ENCODE measurements around the gene BMP7. TPM values are rescaled to one million over a fixed set of nuclear protein-coding genes. Genes with fewer than 3 reads are reported as not detected.

The BMP7 gene
- total RNA-seq, 1 donor from 2014 or later = 0.21 TPM

- H3K27ac Mint-ChIP-seq = no peak overlapping the region
- H3K36me3 Mint-ChIP-seq (ENCODE audit: low read depth) = no peaks in the 10 kb centered on the region
- H3K4me1 Mint-ChIP-seq (ENCODE audit: low read depth) = no peaks in the 10 kb centered on the region
- H3K9me3 Mint-ChIP-seq = peaks cover 8% of the 10 kb centered on the region
- H3K4me3 Mint-ChIP-seq = no peak overlapping the region
- intact Hi-C loops (cut with micrococcal nuclease) = no loop called here
- H3K27me3 Mint-ChIP-seq (ENCODE audit: insufficient read depth) = peaks cover 4% of the 10 kb centered on the region
- no peak for DNase-seq (ENCODE audit: low spot score)
Measured at GRCh38 chr20:57150559-57150958, 115.9 kb downstream of the BMP7 start.

GRCh38 chr20:57148263-57148662 lies 118.2 kb downstream of the BMP7 start:
- Mint-ChIP-seq H3K4me1 (ENCODE audit: low read depth) (no peaks in the 10 kb centered on the region), H3K9me3 (peaks cover 8% of the 10 kb centered on the region), H3K27me3 (ENCODE audit: insufficient read depth) (peaks cover 4% of the 10 kb centered on the region), H3K4me3 (no peak overlapping the region), H3K36me3 (ENCODE audit: low read depth) (no peaks in the 10 kb centered on the region), H3K27ac (no peak overlapping the region)
- intact Hi-C loops (cut with micrococcal nuclease) = no loop called here
- DNase-seq (ENCODE audit: low spot score) = no peak

DNA sequence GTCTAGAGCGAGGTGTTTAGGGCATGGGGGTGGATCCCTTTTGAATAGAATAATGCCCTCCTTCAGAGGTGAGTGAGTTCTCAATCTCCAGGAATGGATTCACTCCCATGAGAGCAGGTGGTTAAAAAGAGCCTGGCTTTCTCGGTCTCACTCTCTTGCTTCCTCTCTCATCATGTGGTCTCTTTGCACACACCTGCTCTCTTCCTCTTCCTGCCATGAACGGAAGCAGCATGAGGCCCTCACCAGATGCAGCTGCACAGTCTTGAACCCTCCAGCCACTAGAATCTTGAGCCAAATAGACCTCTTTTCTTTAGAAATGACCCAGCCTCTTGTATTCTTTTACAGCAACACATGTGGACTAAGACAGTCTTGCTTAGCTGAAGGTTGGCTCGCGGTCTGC lies 119.3 kb downstream of the BMP7 start:
- intact Hi-C loops (cut with micrococcal nuclease) = no loop called here
- peaks cover 4% of the 10 kb centered on the region for H3K27me3 Mint-ChIP-seq (ENCODE audit: insufficient read depth)
- H3K4me3 Mint-ChIP-seq = no peak overlapping the region
- no peaks in the 10 kb centered on the region for H3K4me1 Mint-ChIP-seq (ENCODE audit: low read depth)
- DNase-seq (ENCODE audit: low spot score) = no peak
- H3K9me3 Mint-ChIP-seq = peaks cover 8% of the 10 kb centered on the region
- no peak overlapping the region for H3K27ac Mint-ChIP-seq
- H3K36me3 Mint-ChIP-seq (ENCODE audit: low read depth) = no peaks in the 10 kb centered on the region

DNA sequence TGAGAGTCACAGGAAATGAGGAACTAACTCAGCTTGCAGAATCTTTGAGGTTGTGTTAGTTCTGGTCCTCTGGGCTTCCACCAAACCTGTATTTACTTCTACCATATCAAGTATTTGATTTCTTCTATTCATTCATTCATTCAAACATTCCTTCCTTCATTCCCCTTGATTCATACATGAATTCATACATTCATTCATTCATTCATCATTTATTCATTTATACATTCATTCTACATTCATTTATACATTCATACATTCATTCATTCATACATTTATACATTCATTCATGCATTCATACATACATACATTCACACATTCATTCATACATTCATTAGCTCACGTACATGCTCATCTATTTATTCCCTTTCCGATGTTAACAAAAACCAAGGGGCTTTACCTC lies 120.3 kb downstream of the BMP7 start:
- peaks cover 4% of the 10 kb centered on the region for H3K27me3 Mint-ChIP-seq (ENCODE audit: insufficient read depth)
- H3K4me3 Mint-ChIP-seq = no peak overlapping the region
- H3K9me3 Mint-ChIP-seq = peaks cover 8% of the 10 kb centered on the region
- intact Hi-C loops (cut with micrococcal nuclease) = no loop called here
- H3K27ac Mint-ChIP-seq = no peak overlapping the region
- no peaks in the 10 kb centered on the region for H3K36me3 Mint-ChIP-seq (ENCODE audit: low read depth)
- no peaks in the 10 kb centered on the region for H3K4me1 Mint-ChIP-seq (ENCODE audit: low read depth)
- no peak for DNase-seq (ENCODE audit: low spot score)

GRCh38 chr20:57145089-57145631 lies 121.3 kb downstream of the BMP7 start:
- peaks cover 8% of the 10 kb centered on the region for H3K9me3 Mint-ChIP-seq
- H3K27me3 Mint-ChIP-seq (ENCODE audit: insufficient read depth) = peaks cover 1% of the 10 kb centered on the region
- H3K27ac Mint-ChIP-seq = no peak overlapping the region
- DNase-seq (ENCODE audit: low spot score) = no peak
- H3K4me1 Mint-ChIP-seq (ENCODE audit: low read depth) = no peaks in the 10 kb centered on the region
- intact Hi-C loops (cut with micrococcal nuclease) = no loop called here
- H3K4me3 Mint-ChIP-seq = no peak overlapping the region
- H3K36me3 Mint-ChIP-seq (ENCODE audit: low read depth) = no peaks in the 10 kb centered on the region

- Mint-ChIP-seq H3K4me3 (no peak overlapping the region), H3K9me3 (peaks cover 8% of the 10 kb centered on the region), H3K4me1 (ENCODE audit: low read depth) (no peaks in the 10 kb centered on the region), H3K27me3 (ENCODE audit: insufficient read depth) (peaks cover 2% of the 10 kb centered on the region), H3K36me3 (ENCODE audit: low read depth) (no peaks in the 10 kb centered on the region), H3K27ac (no peak overlapping the region)
- DNase-seq (ENCODE audit: low spot score) = no peak
- intact Hi-C loops (cut with micrococcal nuclease) = no loop called here
Measured at GRCh38 chr20:57143173-57143572, 123.3 kb downstream of the BMP7 start.

DNA sequence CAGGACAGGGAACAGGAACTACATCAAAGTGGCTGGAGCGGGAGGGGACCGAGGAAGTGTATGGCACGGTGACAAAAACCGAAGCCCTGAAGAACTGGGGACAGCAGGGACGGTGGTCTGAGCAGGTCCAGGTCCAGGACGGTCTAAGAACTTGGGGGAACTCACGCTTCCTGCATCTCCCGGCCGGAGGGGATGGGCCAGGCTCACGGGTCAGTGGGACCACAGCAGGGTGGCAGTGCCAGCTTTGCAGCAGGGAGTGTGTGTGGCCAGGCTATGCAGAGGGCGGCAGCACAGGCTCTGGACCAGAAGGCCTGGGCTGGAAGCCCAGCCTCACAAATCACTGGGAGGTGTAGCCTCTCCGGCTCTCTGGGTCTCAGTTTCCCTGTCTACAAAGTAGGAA lies 123.8 kb downstream of the BMP7 start:
- intact Hi-C loops (cut with micrococcal nuclease) = no loop called here
- Mint-ChIP-seq H3K4me1 (ENCODE audit: low read depth) (no peaks in the 10 kb centered on the region), H3K27me3 (ENCODE audit: insufficient read depth) (peaks cover 2% of the 10 kb centered on the region), H3K36me3 (ENCODE audit: low read depth) (no peaks in the 10 kb centered on the region), H3K9me3 (peaks cover 6% of the 10 kb centered on the region), H3K27ac (no peak overlapping the region), H3K4me3 (no peak overlapping the region)
- no peak for DNase-seq (ENCODE audit: low spot score)

DNA sequence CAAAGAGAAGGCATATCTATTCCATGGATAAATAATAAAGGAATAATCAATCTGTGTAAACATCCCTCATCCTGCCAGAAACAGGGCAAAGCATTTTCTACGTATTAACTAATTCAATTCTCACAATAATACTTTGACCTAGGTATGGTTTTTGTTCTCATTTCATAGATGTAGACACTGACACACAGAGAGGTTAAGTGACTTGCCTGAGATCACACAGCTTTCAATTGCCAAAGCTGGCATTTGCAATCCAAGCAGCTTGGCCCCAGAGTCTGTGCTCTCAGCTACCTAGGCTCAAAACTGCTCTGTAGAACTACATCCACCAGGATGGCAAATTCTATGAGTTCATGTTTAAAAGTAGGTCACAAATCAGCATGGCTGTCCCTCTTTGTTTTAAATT lies 124.9 kb downstream of the BMP7 start:
- no peak overlapping the region for H3K4me3 Mint-ChIP-seq
- no peak for DNase-seq (ENCODE audit: low spot score)
- intact Hi-C loops (cut with micrococcal nuclease) = no loop called here
- H3K4me1 Mint-ChIP-seq (ENCODE audit: low read depth) = no peaks in the 10 kb centered on the region
- peaks cover 5% of the 10 kb centered on the region for H3K27me3 Mint-ChIP-seq (ENCODE audit: insufficient read depth)
- no peak overlapping the region for H3K27ac Mint-ChIP-seq
- no peaks in the 10 kb centered on the region for H3K9me3 Mint-ChIP-seq
- no peaks in the 10 kb centered on the region for H3K36me3 Mint-ChIP-seq (ENCODE audit: low read depth)

GRCh38 chr20:57140416-57140965 lies 126.0 kb downstream of the BMP7 start:
- peaks cover 5% of the 10 kb centered on the region for H3K27me3 Mint-ChIP-seq (ENCODE audit: insufficient read depth)

GRCh38 chr20:57139342-57140093 lies 126.9 kb downstream of the BMP7 start:
- no peak for DNase-seq (ENCODE audit: low spot score)
- no peak overlapping the region for H3K27ac Mint-ChIP-seq
- no peaks in the 10 kb centered on the region for H3K4me1 Mint-ChIP-seq (ENCODE audit: low read depth)
- peaks cover 7% of the 10 kb centered on the region for H3K27me3 Mint-ChIP-seq (ENCODE audit: insufficient read depth)
- no peaks in the 10 kb centered on the region for H3K36me3 Mint-ChIP-seq (ENCODE audit: low read depth)
- H3K4me3 Mint-ChIP-seq = no peak overlapping the region
- H3K9me3 Mint-ChIP-seq = no peaks in the 10 kb centered on the region
- intact Hi-C loops (cut with micrococcal nuclease) = no loop called here

More at GRCh38 chr20:57140416-57140965, 126.0 kb downstream of the BMP7 start:
- Mint-ChIP-seq H3K4me3 (no peak overlapping the region), H3K9me3 (no peaks in the 10 kb centered on the region), H3K36me3 (ENCODE audit: low read depth) (no peaks in the 10 kb centered on the region), H3K27ac (no peak overlapping the region), H3K4me1 (ENCODE audit: low read depth) (no peaks in the 10 kb centered on the region)
- no peak for DNase-seq (ENCODE audit: low spot score)
- intact Hi-C loops (cut with micrococcal nuclease) = no loop called here

DNA sequence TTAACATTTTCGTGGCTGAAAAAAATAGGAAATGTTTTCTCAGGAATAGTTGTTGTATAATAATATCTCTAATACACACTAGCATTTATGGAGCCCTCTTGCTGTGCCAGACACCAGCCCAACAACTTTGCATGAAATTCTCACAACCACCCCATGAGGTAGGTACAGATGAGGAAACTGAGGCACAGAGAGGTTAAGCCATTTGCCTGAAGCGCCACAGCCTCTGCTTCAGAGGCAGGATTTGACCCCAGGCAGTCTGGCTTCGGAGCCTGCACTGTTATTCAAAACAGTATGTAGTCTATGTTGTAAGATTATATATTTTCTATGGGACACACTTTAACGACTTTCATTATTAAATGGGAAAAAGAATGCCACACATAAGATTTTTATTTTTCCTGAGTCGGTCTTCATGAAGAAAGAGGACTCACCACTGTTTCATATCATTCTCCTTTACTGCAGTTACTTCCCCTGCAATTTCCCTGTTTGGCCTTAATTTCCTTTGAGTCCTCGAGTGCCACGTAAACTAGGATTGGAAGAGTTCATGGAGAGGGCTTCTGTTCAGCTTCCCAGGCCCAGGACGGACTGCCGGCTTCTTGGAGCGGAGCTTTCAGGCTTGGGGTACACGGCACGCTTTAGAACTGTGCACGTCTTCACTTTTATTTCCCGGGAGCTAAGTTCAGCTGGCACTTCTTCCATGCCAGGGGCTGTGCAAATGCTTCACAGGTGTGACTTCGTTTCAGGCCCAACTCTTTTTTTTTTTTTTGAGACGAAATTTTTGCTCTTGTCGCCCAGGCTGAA lies 128.0 kb downstream of the BMP7 start:
- H3K36me3 Mint-ChIP-seq (ENCODE audit: low read depth) = no peaks in the 10 kb centered on the region
- intact Hi-C loops (cut with micrococcal nuclease) = no loop called here
- H3K4me3 Mint-ChIP-seq = no peak overlapping the region
- H3K27me3 Mint-ChIP-seq (ENCODE audit: insufficient read depth) = peaks cover 10% of the 10 kb centered on the region
- H3K9me3 Mint-ChIP-seq = no peaks in the 10 kb centered on the region
- no peaks in the 10 kb centered on the region for H3K4me1 Mint-ChIP-seq (ENCODE audit: low read depth)
- no peak overlapping the region for H3K27ac Mint-ChIP-seq
- DNase-seq (ENCODE audit: low spot score) = no peak

GRCh38 chr20:57137676-57138075 lies 128.8 kb downstream of the BMP7 start:
- H3K36me3 Mint-ChIP-seq (ENCODE audit: low read depth) = no peaks in the 10 kb centered on the region
- peaks cover 10% of the 10 kb centered on the region for H3K27me3 Mint-ChIP-seq (ENCODE audit: insufficient read depth)
- no peaks in the 10 kb centered on the region for H3K9me3 Mint-ChIP-seq
- H3K4me1 Mint-ChIP-seq (ENCODE audit: low read depth) = no peaks in the 10 kb centered on the region
- intact Hi-C loops (cut with micrococcal nuclease) = no loop called here
- no peak overlapping the region for H3K4me3 Mint-ChIP-seq
- no peak overlapping the region for H3K27ac Mint-ChIP-seq
- DNase-seq (ENCODE audit: low spot score) = no peak

DNA sequence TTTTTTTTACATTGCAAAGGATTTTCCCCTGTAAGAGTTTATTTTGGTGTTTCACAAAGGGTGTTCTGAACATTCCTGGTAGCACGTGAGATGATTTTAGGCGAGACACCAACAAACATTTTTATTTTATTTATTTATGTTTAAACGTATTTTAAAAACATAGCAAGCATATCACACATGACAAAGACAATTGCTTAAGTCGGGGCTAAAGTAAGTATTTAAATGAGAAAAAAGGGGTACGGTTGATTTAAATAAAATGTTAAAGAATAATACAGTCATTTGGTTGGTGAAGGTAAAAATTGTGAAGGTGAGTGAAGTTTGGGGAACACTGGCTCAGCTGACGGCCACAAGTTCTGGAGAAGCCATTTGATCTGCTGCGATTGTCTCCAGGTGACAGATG lies 129.7 kb downstream of the BMP7 start:
- intact Hi-C loops (cut with micrococcal nuclease) = no loop called here
- Mint-ChIP-seq H3K4me3 (no peak overlapping the region), H3K27ac (no peak overlapping the region), H3K36me3 (ENCODE audit: low read depth) (no peaks in the 10 kb centered on the region), H3K9me3 (no peaks in the 10 kb centered on the region), H3K27me3 (ENCODE audit: insufficient read depth) (peaks cover 10% of the 10 kb centered on the region), H3K4me1 (ENCODE audit: low read depth) (no peaks in the 10 kb centered on the region)
- no peak for DNase-seq (ENCODE audit: low spot score)
